Brain microvascular endothelial cell (primary cell): Measurements from ENCODE around the gene IMPG2.

Source experiments
- DNase-seq: peaks from one replicate; pipeline ENCODE4 v3.0.0-alpha.2; 2020
- H3K27ac ChIP-seq: fragments of 250-450 bp; sonication (Bioruptor Pico); 2 replicates; pipeline ENCODE4 v1.5.1; 2020; ENCODE audit warnings: mild to moderate bottlenecking, moderate library complexity
- H3K27me3 ChIP-seq: fragments of 250-450 bp; sonication (Bioruptor Pico); replicated peaks from 2 replicates; pipeline ENCODE4 v1.5.1; 2020; ENCODE audit warnings: mild to moderate bottlenecking
- H3K36me3 ChIP-seq: fragments of 250-450 bp; sonication (Bioruptor Pico); replicated peaks from 2 replicates; pipeline ENCODE4 v1.5.1; 2020; ENCODE audit warnings: mild to moderate bottlenecking
- H3K4me3 ChIP-seq: 2 replicates; pipeline ENCODE4 v1.5.1; 2011; ENCODE audit warnings: low read depth, mild to moderate bottlenecking, control low read depth, low read length, moderate library complexity
- CTCF ChIP-seq: IDR thresholded peaks from 2 replicates; pipeline ENCODE4 v1.5.1; 2011; ENCODE audit warnings: low read depth, mild to moderate bottlenecking, moderate library complexity, low read length, control low read depth, inconsistent platforms; ENCODE audit errors: missing control alignments
- in situ Hi-C: cut with HindIII; loops from 2 replicates; pipeline ENCODE4 v1.10.0; 2017; ENCODE audit warnings: low sequenced_read_pairs, low pct_ligation_motif_present

Gene IMPG2

DNA sequence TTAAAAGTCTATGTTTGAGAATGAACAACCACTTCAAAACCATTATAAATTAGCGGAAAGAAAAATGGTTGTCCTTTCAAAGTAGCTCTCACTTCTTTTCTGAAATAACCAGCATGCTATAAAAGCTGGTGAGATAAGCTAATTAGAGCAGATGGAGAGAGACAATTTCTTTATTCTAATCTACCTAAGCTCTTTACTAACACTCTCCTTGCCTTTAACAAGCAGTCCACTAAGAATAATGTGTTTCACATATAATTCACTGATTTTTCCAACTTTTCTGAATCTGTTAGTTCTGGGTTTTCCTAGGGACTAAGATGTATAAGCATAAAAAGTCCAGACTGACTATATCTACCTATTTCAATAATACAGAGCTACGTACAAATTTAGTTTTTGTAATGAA lies at the start of gene IMPG2:
IMPG2 (minus strand) TSS at position 101 of the 400 bp plus-strand sequence. CDS start 203 bp downstream, outside the sequence.
- Histone ChIP-seq H3K36me3 (no peaks in the 10 kb centered on the region), H3K4me3 (no peak within 1 kb of the TSS), H3K27ac (no peak within 1 kb of the TSS), H3K27me3 (no peaks in the 10 kb centered on the region)
- in situ Hi-C loops = no loop called here
- no peak for TF ChIP-seq CTCF
- no peak for DNase-seq

- TF ChIP-seq CTCF = no peak
- no peaks in the 10 kb centered on the region for H3K36me3 ChIP-seq
Observed at GRCh38 chr3:101362406-101362805, 42.0 kb upstream of the IMPG2 start.

GRCh38 chr3:101351829-101352228 lies 31.5 kb upstream of the IMPG2 start:
- peak; percentile 5 for DNase-seq
- in situ Hi-C loops = no loop called here
- Histone ChIP-seq H3K27me3 (no peaks in the 10 kb centered on the region), H3K27ac (no peak overlapping the region), H3K36me3 (no peaks in the 10 kb centered on the region), H3K4me3 (no peak overlapping the region)
- no peak for TF ChIP-seq CTCF

More at GRCh38 chr3:101362406-101362805, 42.0 kb upstream of the IMPG2 start:
- Histone ChIP-seq H3K27ac (no peak overlapping the region), H3K27me3 (no peaks in the 10 kb centered on the region), H3K4me3 (no peak overlapping the region)
- no peak for DNase-seq
- in situ Hi-C loops = no loop called here

DNA sequence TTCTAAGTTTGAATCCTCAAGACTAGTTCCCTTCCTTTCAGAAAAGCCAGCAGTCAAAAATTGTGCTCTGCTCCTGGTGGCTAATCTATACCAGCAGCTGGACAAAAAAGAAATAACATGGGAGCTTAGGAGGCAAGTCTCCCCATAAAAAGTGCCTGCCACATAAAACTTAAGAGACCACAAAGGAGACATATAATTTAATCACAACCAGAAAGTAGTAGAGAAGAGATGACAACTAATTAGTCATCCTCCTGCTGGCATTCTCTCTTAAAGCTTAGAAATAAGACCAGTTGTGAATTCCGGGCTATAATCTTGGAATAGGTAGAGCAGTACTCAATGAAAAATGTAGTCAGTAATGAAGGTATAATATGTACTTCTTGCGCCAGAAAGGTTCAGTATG lies 20.2 kb upstream of the IMPG2 start:
- in situ Hi-C loops = no loop called here
- H3K4me3 ChIP-seq = no peak overlapping the region
- DNase-seq = no peak

DNA sequence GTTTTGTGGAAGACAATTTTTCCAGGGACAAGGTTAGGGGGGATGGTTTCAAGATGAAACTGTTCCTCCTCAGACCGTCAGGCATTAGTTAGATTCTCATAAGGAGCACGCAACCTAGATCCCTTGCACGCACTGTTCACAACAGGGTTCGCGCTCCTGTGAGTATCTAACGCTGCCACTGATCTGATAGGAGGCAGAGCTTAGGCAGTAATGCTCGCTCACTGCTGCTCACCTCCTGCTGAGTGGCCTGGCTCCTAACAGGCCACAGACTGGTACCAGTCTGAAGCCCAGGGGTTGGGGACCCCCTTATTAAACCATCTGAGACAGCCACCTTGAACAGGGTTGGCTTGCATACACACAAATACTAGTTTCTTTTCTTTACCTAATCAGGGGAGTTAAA lies 13.5 kb upstream of the IMPG2 start:
- Histone ChIP-seq H3K36me3 (no peaks in the 10 kb centered on the region), H3K4me3 (no peak overlapping the region), H3K27me3 (no peaks in the 10 kb centered on the region), H3K27ac (no peak overlapping the region)
- in situ Hi-C loops = no loop called here
- TF ChIP-seq CTCF = no peak
- DNase-seq = no peak

More for the DNA sequence above, 20.2 kb upstream of the IMPG2 start:
- Histone ChIP-seq H3K36me3 (no peaks in the 10 kb centered on the region), H3K27me3 (no peaks in the 10 kb centered on the region), H3K27ac (no peak overlapping the region)
- no peak for TF ChIP-seq CTCF

DNA sequence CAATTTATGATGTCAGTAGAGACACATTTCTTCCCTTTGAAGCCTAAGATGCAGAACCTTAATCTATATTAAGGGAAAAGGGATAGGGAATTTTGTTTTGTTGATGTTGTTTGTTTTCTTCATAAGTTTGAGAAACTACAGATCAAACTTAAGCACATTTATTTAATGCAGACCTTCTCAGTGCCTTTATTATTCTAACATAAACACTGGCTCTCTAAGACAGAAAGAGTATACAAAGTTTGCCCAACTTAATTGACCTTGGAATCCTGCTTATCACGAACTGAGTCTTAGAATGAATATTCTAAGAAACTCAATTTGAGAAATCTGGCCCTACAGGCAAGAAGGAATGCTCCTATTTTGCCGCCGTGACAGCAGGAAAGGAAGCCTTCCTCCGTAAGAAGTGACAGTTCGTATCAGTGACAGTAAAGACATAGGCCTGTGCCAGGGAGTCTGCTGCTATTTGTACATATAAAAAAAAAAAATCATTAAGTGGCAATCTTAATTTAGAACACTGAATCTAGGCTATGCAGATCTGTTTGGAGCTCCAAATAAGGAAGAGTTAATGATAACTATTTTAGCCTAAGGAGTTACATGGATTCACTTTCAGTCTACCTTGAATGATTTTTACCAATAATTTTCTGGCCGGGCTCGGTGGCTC lies 8.8 kb upstream of the IMPG2 start:
- TF ChIP-seq CTCF = no peak
- H3K4me3 ChIP-seq = no peak overlapping the region
- H3K27me3 ChIP-seq = no peaks in the 10 kb centered on the region
- no peaks in the 10 kb centered on the region for H3K36me3 ChIP-seq
- DNase-seq = no peak
- H3K27ac ChIP-seq = no peak overlapping the region
- in situ Hi-C loops = no loop called here
